Gastrocnemius medialis (tissue), 4 donors: Measurements from ENCODE around the gene TIGD1. TPM values are rescaled to one million over a fixed set of nuclear protein-coding genes. Genes with fewer than 3 reads are reported as not detected.

Experiments used
- ATAC-seq, 2 donors: fragments of 150-250 bp; one replicate each; pipeline ENCODE4 v1.9.1; 2016
- DNase-seq, 2 donors: peaks; one replicate each; pipeline ENCODE4 v3.0.0-alpha.2; 2019
- H3K27ac ChIP-seq, 4 donors: fragments of 200-600 bp; sonication (generic); 1 replicate in 1 of 4; 2 replicates in 3 of 4; pipeline ENCODE4 v1.5.1; 2016 to 2018; ENCODE audit warnings: mild to moderate bottlenecking in 2 of 4, moderate library complexity in 1 of 4
- H3K27me3 ChIP-seq, 3 donors: fragments of 200-600 bp; sonication (generic) in 2 of 3; 1 replicate in 1 of 3; 2 replicates in 2 of 3; pipeline versions ENCODE4 v1.5.1 to v1.6.0; 2016 to 2019; ENCODE audit warnings: mild to moderate bottlenecking in 1 of 3, moderate library complexity in 1 of 3
- H3K36me3 ChIP-seq, 2 donors: fragments of 200-600 bp; sonication (generic) in 1 of 2; one replicate each; pipeline ENCODE4 v1.5.1; 2017 to 2018
- H3K4me1 ChIP-seq, 2 donors: fragments of 200-600 bp; sonication (generic) in 1 of 2; one replicate each; pipeline ENCODE4 v1.5.1; 2016 to 2017; ENCODE audit warnings: mild to moderate bottlenecking in 2 of 2
- H3K4me3 ChIP-seq, 4 donors: fragments of 200-600 bp; sonication (generic) in 3 of 4; 1 replicate in 1 of 4; 2 replicates in 3 of 4; pipeline ENCODE4 v1.5.1; 2016 to 2019; ENCODE audit warnings: mild to moderate bottlenecking in 2 of 4
- H3K9me3 ChIP-seq, 3 donors: fragments of 200-600 bp; sonication (generic) in 2 of 3; 1 replicate in 1 of 3; 2 replicates in 2 of 3; pipeline ENCODE4 v1.5.1; 2016 to 2019
- CTCF ChIP-seq, 5 experiments: fragments of 450-650 bp in 3 of 5; fragments of 200-600 bp in 2 of 5; sonication (generic) in 2 of 5; IDR thresholded peaks in 4 of 5; conservative IDR thresholded peaks in 1 of 5; 1 replicate in 4 of 5; 2 replicates in 1 of 5; pipeline ENCODE4 v1.5.1; 2016 to 2019; ENCODE audit warnings: antibody characterized with exemption in 5 of 5, mild to moderate bottlenecking in 3 of 5, moderate library complexity in 3 of 5
- POLR2A ChIP-seq, 2 donors: fragments of 450-650 bp; IDR thresholded peaks; one replicate each; pipeline ENCODE4 v1.6.1; 2017; ENCODE audit warnings: antibody characterized with exemption in 2 of 2, mild to moderate bottlenecking in 2 of 2, moderate library complexity in 2 of 2
- in situ Hi-C, 4 donors: fragments of 200-750 bp; cut with MboI; loops; one replicate each; pipeline versions ENCODE4 v1.15.0 to v1.8.0; 2017; ENCODE audit warnings: low sequenced_read_pairs in 4 of 4
- intact Hi-C: fragments of 100-400 bp; cut with DNase I; formaldehyde crosslinking; loops from one replicate; pipeline ENCODE4 v1.15.1; 2023; ENCODE audit warnings: low total_unique reads
- total RNA-seq, 4 donors: library from RNA; depleted of rRNA; stranded (reverse); fragments of >200 nt; gene quantifications; one replicate each; pipeline versions ENCODE4 v1.1.0 to v1.2.3, GENCODE V29; 2016

Gene TIGD1
- total RNA-seq, 4 donors from 2014 or later, result 1.4 to 3.0 (median 2.1) TPM

GRCh38 chr2:232540441-232541041 lies 9.8 kb downstream of the TIGD1 start:
- Histone ChIP-seq H3K4me1 (peaks cover 26 to 50% of the 10 kb centered on the region in 2 donors), H3K4me3 (peak overlapping the region in 3 of 4 donors; percentile 40 to 44 (median 40)), H3K27ac (peak overlapping the region in 3 of 4 donors; percentile 69 to 88 (median 87)), H3K36me3 (peaks cover 0 to under 1% of the 10 kb centered on the region in 2 donors), H3K27me3 (no peaks in the 10 kb centered on the region), H3K9me3 (no peaks in the 10 kb centered on the region)
- ATAC-seq (no peak), DNase-seq (peak in 1 of 2 donors; percentile 46)
- TF ChIP-seq POLR2A (IDR thresholded peaks at IDR 0.05), result no peak
- TF ChIP-seq CTCF (IDR thresholded peaks at IDR 0.05 in 4 of 5, conservative IDR thresholded peaks at IDR 0.05 in 1 of 5), result no peak
- intact Hi-C loops, result no loop called here
- in situ Hi-C loops, result no loop called here

GRCh38 chr2:232539298-232540231 lies 10.8 kb downstream of the TIGD1 start, which contains the start of gene CHRNG:
CHRNG (plus strand) TSS chr2:232539692; CDS start chr2:232539748, 56 bp downstream.
- Histone ChIP-seq H3K4me1 (peaks cover 26 to 49% of the 10 kb centered on the region in 2 donors), H3K36me3 (peaks cover 0 to 10% of the 10 kb centered on the region in 2 donors), H3K27me3 (no peaks in the 10 kb centered on the region), H3K9me3 (no peaks in the 10 kb centered on the region), H3K27ac (peak within 1 kb of the TSS; percentile 37 to 88 (median 78)), H3K4me3 (peak within 1 kb of the TSS in 3 of 4 donors; percentile 40 to 44 (median 40))
- DNase-seq (peak; percentile 52 to 73), ATAC-seq (peak; percentile 63)
- in situ Hi-C loops (no loop called here), intact Hi-C loops (no loop called here)
- TF ChIP-seq CTCF (IDR thresholded peaks at IDR 0.05 in 4 of 5, conservative IDR thresholded peaks at IDR 0.05 in 1 of 5), result no peak
- TF ChIP-seq POLR2A (IDR thresholded peaks at IDR 0.05), result peak in 1 of 2 donors; percentile 57

GRCh38 chr2:232538671-232539070 lies 11.7 kb downstream of the TIGD1 start:
- DNase-seq (no peak), ATAC-seq (no peak)
- H3K4me3 ChIP-seq, result no peak overlapping the region
- in situ Hi-C loops, result no loop called here
- H3K27me3 ChIP-seq, result no peaks in the 10 kb centered on the region
- H3K27ac ChIP-seq, result peak overlapping the region in 3 of 4 donors; percentile 69 to 88 (median 87)
- H3K36me3 ChIP-seq, result peaks cover 0 to 10% of the 10 kb centered on the region in 2 donors
- no peak for TF ChIP-seq POLR2A (IDR thresholded peaks at IDR 0.05)
- no peak for TF ChIP-seq CTCF (IDR thresholded peaks at IDR 0.05 in 4 of 5, conservative IDR thresholded peaks at IDR 0.05 in 1 of 5)
- intact Hi-C loops, result no loop called here
- H3K4me1 ChIP-seq, result peaks cover 26 to 49% of the 10 kb centered on the region in 2 donors
- H3K9me3 ChIP-seq, result no peaks in the 10 kb centered on the region

- ATAC-seq (peak; percentile 60 to 66), DNase-seq (peak; percentile 58 to 82)
- in situ Hi-C loops (no loop called here), intact Hi-C loops (no loop called here)
- peaks cover 0 to 10% of the 10 kb centered on the region in 2 donors for H3K36me3 ChIP-seq
- H3K27me3 ChIP-seq, result no peaks in the 10 kb centered on the region
- H3K4me3 ChIP-seq, result no peak overlapping the region
- peaks cover 26 to 44% of the 10 kb centered on the region in 2 donors for H3K4me1 ChIP-seq
- H3K9me3 ChIP-seq, result no peaks in the 10 kb centered on the region
- TF ChIP-seq CTCF (IDR thresholded peaks at IDR 0.05 in 4 of 5, conservative IDR thresholded peaks at IDR 0.05 in 1 of 5), result no peak
- TF ChIP-seq POLR2A (IDR thresholded peaks at IDR 0.05), result no peak
- H3K27ac ChIP-seq, result peak overlapping the region; percentile 63 to 88 (median 78)
Measured at GRCh38 chr2:232537499-232537898, 12.9 kb downstream of the TIGD1 start.
